ENCODE measurements around the gene TBC1D8. TPM values are rescaled to one million over a fixed set of nuclear protein-coding genes. Genes with fewer than 3 reads are reported as not detected.
A peak's percentile ranks its signal among the peaks of the same experiment; 100 is the strongest.

TBC1D8 gene
- total RNA-seq, 1 experiment from 2014 or later: 139 TPM

DNA sequence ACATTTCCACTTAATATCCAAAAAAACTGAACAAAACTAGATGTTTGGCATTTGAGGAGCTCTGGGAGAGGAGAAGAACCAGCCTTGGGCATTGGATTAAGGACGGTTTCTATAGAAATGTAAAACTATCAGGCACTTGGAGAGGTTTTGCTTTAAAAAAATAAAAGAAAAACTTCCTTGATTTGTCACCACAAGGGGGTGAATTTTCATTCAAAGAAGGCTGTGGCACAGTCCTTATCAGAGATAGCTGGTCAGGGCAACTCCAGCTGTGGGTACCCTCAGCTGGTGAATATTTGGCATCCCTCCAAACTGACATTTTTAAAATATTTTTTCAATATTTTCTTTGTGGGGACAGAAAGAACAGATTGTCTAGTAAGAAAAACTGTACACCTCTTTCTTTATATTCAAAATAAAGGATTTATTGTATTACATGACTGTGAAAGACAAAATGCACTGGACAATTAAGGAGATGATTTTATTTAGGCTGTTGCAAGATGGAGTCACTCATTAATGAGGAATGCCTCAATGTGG is 46.1 kb upstream of the TBC1D8 start:
- TF ChIP-seq, protein P1, sequence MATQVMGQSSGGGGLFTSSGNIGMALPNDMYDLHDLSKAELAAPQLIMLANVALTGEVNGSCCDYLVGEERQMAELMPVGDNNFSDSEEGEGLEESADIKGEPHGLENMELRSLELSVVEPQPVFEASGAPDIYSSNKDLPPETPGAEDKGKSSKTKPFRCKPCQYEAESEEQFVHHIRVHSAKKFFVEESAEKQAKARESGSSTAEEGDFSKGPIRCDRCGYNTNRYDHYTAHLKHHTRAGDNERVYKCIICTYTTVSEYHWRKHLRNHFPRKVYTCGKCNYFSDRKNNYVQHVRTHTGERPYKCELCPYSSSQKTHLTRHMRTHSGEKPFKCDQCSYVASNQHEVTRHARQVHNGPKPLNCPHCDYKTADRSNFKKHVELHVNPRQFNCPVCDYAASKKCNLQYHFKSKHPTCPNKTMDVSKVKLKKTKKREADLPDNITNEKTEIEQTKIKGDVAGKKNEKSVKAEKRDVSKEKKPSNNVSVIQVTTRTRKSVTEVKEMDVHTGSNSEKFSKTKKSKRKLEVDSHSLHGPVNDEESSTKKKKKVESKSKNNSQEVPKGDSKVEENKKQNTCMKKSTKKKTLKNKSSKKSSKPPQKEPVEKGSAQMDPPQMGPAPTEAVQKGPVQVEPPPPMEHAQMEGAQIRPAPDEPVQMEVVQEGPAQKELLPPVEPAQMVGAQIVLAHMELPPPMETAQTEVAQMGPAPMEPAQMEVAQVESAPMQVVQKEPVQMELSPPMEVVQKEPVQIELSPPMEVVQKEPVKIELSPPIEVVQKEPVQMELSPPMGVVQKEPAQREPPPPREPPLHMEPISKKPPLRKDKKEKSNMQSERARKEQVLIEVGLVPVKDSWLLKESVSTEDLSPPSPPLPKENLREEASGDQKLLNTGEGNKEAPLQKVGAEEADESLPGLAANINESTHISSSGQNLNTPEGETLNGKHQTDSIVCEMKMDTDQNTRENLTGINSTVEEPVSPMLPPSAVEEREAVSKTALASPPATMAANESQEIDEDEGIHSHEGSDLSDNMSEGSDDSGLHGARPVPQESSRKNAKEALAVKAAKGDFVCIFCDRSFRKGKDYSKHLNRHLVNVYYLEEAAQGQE (IDR thresholded peaks at IDR 0.05; ENCODE audit: insufficient read depth in 1 of 2, low read depth in 2 of 2, low read length in 1 of 2): no peak
- TF ChIP-seq, protein P2, sequence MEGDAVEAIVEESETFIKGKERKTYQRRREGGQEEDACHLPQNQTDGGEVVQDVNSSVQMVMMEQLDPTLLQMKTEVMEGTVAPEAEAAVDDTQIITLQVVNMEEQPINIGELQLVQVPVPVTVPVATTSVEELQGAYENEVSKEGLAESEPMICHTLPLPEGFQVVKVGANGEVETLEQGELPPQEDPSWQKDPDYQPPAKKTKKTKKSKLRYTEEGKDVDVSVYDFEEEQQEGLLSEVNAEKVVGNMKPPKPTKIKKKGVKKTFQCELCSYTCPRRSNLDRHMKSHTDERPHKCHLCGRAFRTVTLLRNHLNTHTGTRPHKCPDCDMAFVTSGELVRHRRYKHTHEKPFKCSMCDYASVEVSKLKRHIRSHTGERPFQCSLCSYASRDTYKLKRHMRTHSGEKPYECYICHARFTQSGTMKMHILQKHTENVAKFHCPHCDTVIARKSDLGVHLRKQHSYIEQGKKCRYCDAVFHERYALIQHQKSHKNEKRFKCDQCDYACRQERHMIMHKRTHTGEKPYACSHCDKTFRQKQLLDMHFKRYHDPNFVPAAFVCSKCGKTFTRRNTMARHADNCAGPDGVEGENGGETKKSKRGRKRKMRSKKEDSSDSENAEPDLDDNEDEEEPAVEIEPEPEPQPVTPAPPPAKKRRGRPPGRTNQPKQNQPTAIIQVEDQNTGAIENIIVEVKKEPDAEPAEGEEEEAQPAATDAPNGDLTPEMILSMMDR (IDR thresholded peaks at IDR 0.05): peak; percentile 38; the same call in 1 of the 2 replicates
- Histone ChIP-seq H3K9me3 (ENCODE audit: control insufficient read depth, insufficient read depth, low read depth, low read length) (no peaks in the 10 kb centered on the region), H3K4me3 (ENCODE audit: low read depth in 2 of 2, low read length in 2 of 2) (no peak overlapping the region), H3K27ac (ENCODE audit: low read length) (0 out of 2 replicates have a peak overlapping the region, but pooled peaks have one; percentile 8), H3K27me3 (ENCODE audit: control insufficient read depth, insufficient read depth, low read length) (no peaks in the 10 kb centered on the region), H3K4me1 (ENCODE audit: control insufficient read depth, insufficient read depth, low read length) (peaks cover 7% of the 10 kb centered on the region; the same call in 1 of the 2 replicates), H3K36me3 (ENCODE audit: control insufficient read depth, insufficient read depth, low read length) (no peaks in the 10 kb centered on the region)
- POLR2A ChIA-PET: no interaction called here
- CTCF ChIA-PET: interaction anchor here (0.8 kb wide), 1 partner anchor 88 kb away, joined by 3 read pairs; no protein-coding TSS in a partner anchor
- DNase-seq (ENCODE audit: low read depth, low spot score) (no peak), ATAC-seq (no peak)
- no TSS peak for BruUV-seq (replicated peaks)
- intact Hi-C loops (cut with micrococcal nuclease; ENCODE audit: unreplicated experiment) (no loop called here), in situ Hi-C loops (cut with HindIII; ENCODE audit: low pct_unique_long_range_greater_than_20kb, low sequenced_read_pairs) (no loop called here)

DNA sequence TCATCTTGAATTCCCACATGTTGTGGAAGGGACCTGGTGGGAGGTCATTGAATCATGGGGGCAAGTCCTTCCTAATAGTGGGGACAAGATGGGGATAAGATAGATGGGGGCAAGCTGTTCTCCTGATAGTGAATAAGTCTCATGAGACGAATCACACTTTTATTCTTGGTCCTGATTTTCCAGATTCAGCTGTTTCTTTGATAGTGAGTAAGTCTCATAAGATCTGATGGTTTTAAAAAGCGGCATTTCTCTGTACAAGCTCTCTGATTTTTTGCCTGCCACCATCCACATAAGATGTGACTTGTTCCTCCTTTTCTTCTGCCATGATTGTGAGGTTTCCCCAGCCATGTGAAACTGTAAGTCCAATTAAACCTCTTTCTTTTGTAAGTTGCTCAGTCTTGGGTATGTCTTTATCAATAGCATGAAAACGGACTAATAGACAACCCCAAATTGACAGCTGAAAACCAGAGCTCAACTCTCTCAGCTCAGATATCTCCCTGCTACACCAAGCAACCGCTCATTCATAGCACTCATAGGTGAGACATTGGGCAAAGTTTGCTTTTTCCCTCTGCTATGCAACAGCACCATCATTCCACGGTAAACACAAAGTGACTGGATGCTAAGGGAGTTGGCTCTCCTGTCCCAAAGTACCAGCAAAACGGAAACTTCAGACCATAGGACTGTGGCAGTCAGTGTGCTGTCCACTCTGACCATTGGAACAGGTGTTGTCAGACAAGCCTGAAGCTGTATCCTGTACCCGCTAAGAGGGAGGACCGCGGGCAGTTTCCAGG is 44.9 kb upstream of the TBC1D8 start:
- in situ Hi-C loops (cut with HindIII; ENCODE audit: low pct_unique_long_range_greater_than_20kb, low sequenced_read_pairs) (no loop called here), intact Hi-C loops (cut with micrococcal nuclease; ENCODE audit: unreplicated experiment) (no loop called here)
- ChIA-PET CTCF (interaction anchor here (0.6 to 1.2 kb wide), 3 partner anchors 8 to 48 kb away, joined by 3 to 9 read pairs (median 3); no protein-coding TSS in a partner anchor), POLR2A (interaction anchor here (0.6 to 0.9 kb wide), 2 partner anchors 9 to 453 kb away, joined by 3 to 7 read pairs; no protein-coding TSS in a partner anchor)
- ATAC-seq (peak; percentile 62), DNase-seq (ENCODE audit: low read depth, low spot score) (no peak)
- no peak for TF ChIP-seq POLR2AphosphoS5 (IDR thresholded peaks at IDR 0.05; ENCODE audit: low read depth, low read length)
- TF ChIP-seq, protein P2 (IDR thresholded peaks at IDR 0.05): peak; percentile 29
- no peak for TF ChIP-seq TCF7L2 (IDR thresholded peaks at IDR 0.05; ENCODE audit: low read depth, low read length)
- TF ChIP-seq, protein P1 (IDR thresholded peaks at IDR 0.05; ENCODE audit: insufficient read depth in 1 of 2, low read depth in 2 of 2, low read length in 1 of 2): no peak
- TF ChIP-seq SIN3A (IDR thresholded peaks at IDR 0.05; ENCODE audit: borderline replicate concordance, insufficient read depth, low read depth, low read length): no peak
- no TSS peak for BruUV-seq (replicated peaks)
- no peaks in the 10 kb centered on the region for H3K27me3 ChIP-seq (ENCODE audit: control insufficient read depth, insufficient read depth, low read length)
- no peaks in the 10 kb centered on the region for H3K36me3 ChIP-seq (ENCODE audit: control insufficient read depth, insufficient read depth, low read length)
- H3K4me1 ChIP-seq (ENCODE audit: control insufficient read depth, insufficient read depth, low read length): peaks cover 9% of the 10 kb centered on the region; the same call in 1 of the 2 replicates
- no peak overlapping the region for H3K4me3 ChIP-seq (ENCODE audit: low read depth in 2 of 2, low read length in 2 of 2)
- no peaks in the 10 kb centered on the region for H3K9me3 ChIP-seq (ENCODE audit: control insufficient read depth, insufficient read depth, low read depth, low read length)
- no peak overlapping the region for H3K27ac ChIP-seq (ENCODE audit: low read length)

Measured in Panc1 (cell line).